Measurements from ENCODE around the gene SNAPIN.

Gene SNAPIN

DNA sequence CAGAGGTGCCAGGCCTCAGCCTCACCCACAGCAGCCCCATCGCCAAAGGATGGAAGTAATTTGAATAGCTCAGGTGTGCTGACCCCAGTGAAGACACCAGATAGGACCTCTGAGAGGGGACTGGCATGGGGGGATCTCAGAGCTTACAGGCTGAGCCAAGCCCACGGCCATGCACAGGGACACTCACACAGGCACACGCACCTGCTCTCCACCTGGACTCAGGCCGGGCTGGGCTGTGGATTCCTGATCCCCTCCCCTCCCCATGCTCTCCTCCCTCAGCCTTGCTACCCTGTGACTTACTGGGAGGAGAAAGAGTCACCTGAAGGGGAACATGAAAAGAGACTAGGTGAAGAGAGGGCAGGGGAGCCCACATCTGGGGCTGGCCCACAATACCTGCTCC is 35.0 kb downstream of the SNAPIN start:
- DNase-seq (ENCODE audit: low read depth, low spot score) = no peak
- TF ChIP-seq CTCF (IDR thresholded peaks at IDR 0.05; ENCODE audit: low read depth, low read length) = no peak
- H3K4me3 ChIP-seq (ENCODE audit: low read depth, low read length) = no peak overlapping the region
- in situ Hi-C loops (cut with HindIII; ENCODE audit: low sequenced_read_pairs) = no loop called here

DNA sequence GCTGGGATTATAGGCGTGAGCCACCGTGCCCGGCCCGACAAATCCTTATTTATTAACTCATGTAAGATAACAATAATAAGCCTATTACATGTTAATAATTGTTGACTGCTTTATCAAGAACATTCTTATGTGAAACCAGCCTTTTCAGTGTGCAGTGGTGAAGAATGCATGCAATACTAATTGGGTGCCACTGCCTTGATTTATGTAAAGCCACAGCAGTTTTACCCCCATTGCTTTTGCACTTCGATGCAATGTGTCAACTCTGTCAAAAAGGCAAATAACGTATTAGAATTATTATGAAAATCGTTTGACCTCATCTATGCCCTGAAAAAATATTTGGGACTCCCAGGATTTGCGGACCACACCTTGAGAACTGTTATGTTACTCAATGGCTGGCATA is 38.2 kb downstream of the SNAPIN start:
- DNase-seq (ENCODE audit: low read depth, low spot score) = no peak
- TF ChIP-seq CTCF (IDR thresholded peaks at IDR 0.05; ENCODE audit: low read depth, low read length) = no peak
- in situ Hi-C loops (cut with HindIII; ENCODE audit: low sequenced_read_pairs) = no loop called here
- H3K4me3 ChIP-seq (ENCODE audit: low read depth, low read length) = no peak overlapping the region

DNA sequence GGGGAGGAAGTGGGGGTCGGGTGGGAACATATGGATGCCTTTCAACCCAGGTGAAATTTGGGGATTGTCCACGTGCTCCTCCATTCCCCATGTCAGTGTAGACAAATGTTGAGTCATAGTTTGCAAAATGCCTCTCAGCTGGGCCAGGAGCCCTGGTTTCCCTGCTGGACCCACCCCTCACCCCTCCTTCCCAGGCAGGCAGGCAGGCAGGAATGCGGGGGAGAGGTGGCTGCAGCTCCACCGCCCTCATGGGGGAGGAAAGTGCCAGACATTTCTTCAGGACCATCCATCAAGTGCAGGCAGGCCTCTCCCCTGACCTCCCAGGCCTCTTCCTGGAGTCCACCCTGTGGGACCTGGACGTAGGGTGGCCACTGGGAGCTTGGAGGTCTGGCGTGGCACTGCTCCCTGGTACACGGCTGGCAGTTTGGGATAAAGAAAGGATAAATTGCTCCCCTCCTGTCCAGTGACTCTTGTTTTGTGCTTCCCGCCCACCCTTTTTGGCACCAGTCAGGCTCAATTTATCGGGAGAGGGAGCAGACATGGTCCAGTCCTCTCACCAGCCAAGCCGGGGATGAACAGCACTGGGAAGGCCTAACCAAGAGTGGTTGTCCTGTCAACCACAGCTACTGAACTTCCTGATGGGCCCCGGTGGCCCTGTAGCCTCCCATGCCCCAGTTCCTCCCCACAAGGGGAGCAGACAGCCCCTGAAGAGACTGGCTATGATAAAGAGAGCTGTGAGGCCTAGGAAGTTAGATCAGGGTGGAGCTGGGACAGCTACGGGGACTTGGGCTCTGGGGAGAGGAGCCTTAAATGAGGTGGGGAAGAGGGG is 38.9 kb downstream of the SNAPIN start:
- no peak for TF ChIP-seq CTCF (IDR thresholded peaks at IDR 0.05; ENCODE audit: low read depth, low read length)

GRCh38 chr1:153698020-153698922 is 39.8 kb downstream of the SNAPIN start:
- in situ Hi-C loops (cut with HindIII; ENCODE audit: low sequenced_read_pairs) = no loop called here
- no peak for TF ChIP-seq CTCF (IDR thresholded peaks at IDR 0.05; ENCODE audit: low read depth, low read length)
- DNase-seq (ENCODE audit: low read depth, low spot score) = peak; percentile 16
- no peak overlapping the region for H3K4me3 ChIP-seq (ENCODE audit: low read depth, low read length)

More for the DNA sequence above, 38.9 kb downstream of the SNAPIN start:
- H3K4me3 ChIP-seq (ENCODE audit: low read depth, low read length) = no peak overlapping the region
- no peak for DNase-seq (ENCODE audit: low read depth, low spot score)
- in situ Hi-C loops (cut with HindIII; ENCODE audit: low sequenced_read_pairs) = no loop called here

DNA sequence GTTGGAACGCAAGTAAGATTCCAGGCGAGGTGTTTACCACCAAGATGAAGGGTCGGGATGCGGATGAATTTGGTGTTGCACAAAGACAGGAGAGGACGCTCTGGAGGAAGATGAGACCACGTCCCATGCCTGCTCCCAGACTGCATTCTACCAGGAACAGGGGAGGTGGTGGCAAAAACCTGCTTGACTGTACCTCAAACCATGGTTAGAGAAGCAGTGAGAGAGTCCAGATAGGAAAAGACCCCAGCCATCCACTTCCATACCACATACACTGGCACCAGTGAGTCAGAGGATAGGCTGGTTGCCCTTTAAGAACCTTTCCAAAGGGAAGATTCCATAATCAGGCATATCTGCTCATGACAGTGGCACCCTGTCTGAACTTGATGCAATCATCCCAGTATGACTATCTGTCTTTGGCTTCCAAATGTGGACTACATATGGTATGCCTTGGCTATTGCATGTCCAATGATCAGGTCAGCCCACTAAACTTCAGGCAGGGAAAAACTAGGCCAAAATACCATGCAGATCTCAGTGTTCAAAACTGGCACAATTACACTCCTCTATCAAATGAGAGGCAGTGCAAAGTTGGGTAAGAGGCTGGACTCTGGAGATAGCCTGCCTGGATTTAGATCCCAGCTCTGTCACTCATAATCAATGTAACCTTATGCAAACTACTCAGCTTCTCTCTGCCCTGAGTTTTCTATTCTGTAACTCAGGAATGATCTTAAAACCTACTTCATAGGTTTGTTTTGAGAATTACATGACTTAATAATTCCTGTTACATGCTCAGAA is 40.6 kb downstream of the SNAPIN start:
- no peak for DNase-seq (ENCODE audit: low read depth, low spot score)
- no peak overlapping the region for H3K4me3 ChIP-seq (ENCODE audit: low read depth, low read length)
- in situ Hi-C loops (cut with HindIII; ENCODE audit: low sequenced_read_pairs) = no loop called here
- no peak for TF ChIP-seq CTCF (IDR thresholded peaks at IDR 0.05; ENCODE audit: low read depth, low read length)

- in situ Hi-C loops (cut with HindIII; ENCODE audit: low sequenced_read_pairs) = no loop called here
- no peak for DNase-seq (ENCODE audit: low read depth, low spot score)
Measured at GRCh38 chr1:153699768-153700167, 41.3 kb downstream of the SNAPIN start.

More at GRCh38 chr1:153699768-153700167, 41.3 kb downstream of the SNAPIN start:
- H3K4me3 ChIP-seq (ENCODE audit: low read depth, low read length) = no peak overlapping the region
- no peak for TF ChIP-seq CTCF (IDR thresholded peaks at IDR 0.05; ENCODE audit: low read depth, low read length)
